NCI-H2227 treated with DMSO at 0.1 percent for 48 hours (cell line): ENCODE measurements around the gene UBE3C.

ENCODE experiments used
- DNase-seq: peaks from one replicate; lab custom pipeline; 2025; lab: John Stamatoyannopoulos, UW

The UBE3C gene

GRCh38 chr7:157292770-157293412 is 154.2 kb downstream of the UBE3C start:
- DNase-seq, result no peak

- no peak for DNase-seq
Measured at GRCh38 chr7:157293413-157293788, 154.7 kb downstream of the UBE3C start.

GRCh38 chr7:157294773-157295172 is 156.0 kb downstream of the UBE3C start:
- no peak for DNase-seq

GRCh38 chr7:157295338-157295737 is 156.6 kb downstream of the UBE3C start:
- no peak for DNase-seq

GRCh38 chr7:157297185-157297584 is 158.5 kb downstream of the UBE3C start:
- DNase-seq, result no peak

GRCh38 chr7:157299317-157299612 is 160.5 kb downstream of the UBE3C start:
- no peak for DNase-seq

- DNase-seq, result no peak
Measured at GRCh38 chr7:157299613-157300368, 161.1 kb downstream of the UBE3C start.

- no peak for DNase-seq
Measured at GRCh38 chr7:157300369-157300825, 161.7 kb downstream of the UBE3C start.

GRCh38 chr7:157301610-157302120 is 162.9 kb downstream of the UBE3C start:
- no peak for DNase-seq

GRCh38 chr7:157306846-157307838 is 168.4 kb downstream of the UBE3C start:
- no peak for DNase-seq

- DNase-seq, result no peak
Measured at GRCh38 chr7:157309988-157310668, 171.4 kb downstream of the UBE3C start.

- DNase-seq, result no peak
Measured at GRCh38 chr7:157310676-157311185, 172.0 kb downstream of the UBE3C start.

GRCh38 chr7:157312941-157313340 is 174.2 kb downstream of the UBE3C start:
- no peak for DNase-seq

- no peak for DNase-seq
Measured at GRCh38 chr7:157313645-157314044, 174.9 kb downstream of the UBE3C start.

- no peak for DNase-seq
Measured at GRCh38 chr7:157318015-157318706, 179.4 kb downstream of the UBE3C start.
